ENCODE results near the gene DHRS4L2. TPM values are rescaled to one million over a fixed set of nuclear protein-coding genes. Genes with fewer than 3 reads are reported as not detected.
"Not testable (repeated sequence)": the region's sequence is repeated elsewhere in the genome, so short reads cannot be mapped to it uniquely, and the experiment has no call there.

Gene DHRS4L2
- polyA plus RNA-seq, 6 donors from 2014 or later, result 8.6 to 18.3 (median 16.9) TPM

DNA sequence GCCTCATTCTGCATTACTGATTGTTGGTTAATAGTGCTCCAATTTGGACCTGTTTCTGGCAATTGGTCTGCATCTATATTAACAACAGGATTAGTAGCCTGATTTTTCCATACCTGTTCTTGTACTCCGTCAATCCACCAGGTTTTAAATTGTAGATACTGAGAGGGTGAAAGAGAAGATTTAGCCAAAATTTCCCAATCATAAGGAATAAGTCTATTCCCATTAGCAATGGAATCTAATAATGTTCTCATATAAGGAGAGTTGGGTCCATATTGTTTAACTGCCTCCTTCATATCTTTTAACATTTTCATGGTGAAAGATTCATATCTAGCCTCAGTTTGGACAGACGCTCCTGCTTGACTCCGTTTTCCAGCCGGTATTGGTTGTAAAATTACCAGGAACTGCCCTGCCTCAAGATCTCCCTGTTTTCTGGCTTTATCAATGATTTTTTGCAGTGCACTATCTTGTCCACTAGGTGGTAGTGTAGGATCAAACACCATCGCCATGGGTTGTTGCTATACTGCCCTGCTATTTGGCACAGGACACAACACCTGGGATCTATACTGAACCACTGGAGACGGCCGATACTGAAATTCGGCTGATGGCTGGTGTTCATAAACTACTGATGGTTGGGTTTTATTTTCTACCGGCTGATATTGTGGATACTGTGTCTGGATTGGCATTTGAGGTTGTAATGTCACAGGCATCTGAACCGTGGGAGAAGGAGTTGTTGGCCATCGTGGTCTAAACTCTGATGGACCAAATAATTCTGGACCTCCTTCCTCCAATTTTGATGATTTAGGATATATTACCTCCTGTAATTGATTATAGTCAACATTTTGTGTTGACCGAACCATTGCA, 25.2 kb downstream of the DHRS4L2 start:
- ATAC-seq (ENCODE audit: low read depth in 2 of 2) (peak; percentile 87 to 92), DNase-seq (peak; percentile 48)
- Mint-ChIP-seq H3K9me3 (no peaks in the 10 kb centered on the region), H3K4me3 (no peak overlapping the region), H3K27ac (no peak overlapping the region), H3K27me3 (peaks cover 0 to 6% (median 0%) of the 10 kb centered on the region in 3 donors), H3K4me1 (peaks cover 15 to 31% (median 25%) of the 10 kb centered on the region in 3 donors), H3K36me3 (no peaks in the 10 kb centered on the region)

DNA sequence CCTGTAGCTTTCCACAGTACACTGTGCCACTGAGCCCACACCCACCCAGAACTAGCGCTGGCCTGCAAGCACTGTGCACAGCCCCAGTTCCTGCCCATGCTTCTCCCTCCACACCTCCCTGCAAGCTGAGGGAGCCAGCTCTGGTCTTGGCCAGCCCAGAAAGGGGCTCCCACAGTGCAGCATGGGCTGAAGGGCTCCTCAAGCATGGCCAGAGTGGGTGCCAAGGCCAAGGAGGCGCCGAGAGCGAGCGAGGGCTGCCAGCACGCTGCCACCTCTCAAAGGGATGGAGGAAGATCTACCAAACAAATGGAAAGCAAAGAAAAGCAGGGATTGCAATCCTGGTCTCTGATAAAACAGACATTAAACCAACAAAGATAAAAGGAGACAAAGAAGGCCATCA, 27.0 kb downstream of the DHRS4L2 start:
- H3K27ac Mint-ChIP-seq, result peak overlapping the region in 3 of 6 donors; percentile 49 to 88 (median 61)
- not testable (repeated sequence) for H3K4me3 Mint-ChIP-seq, H3K27me3 Mint-ChIP-seq

DNA sequence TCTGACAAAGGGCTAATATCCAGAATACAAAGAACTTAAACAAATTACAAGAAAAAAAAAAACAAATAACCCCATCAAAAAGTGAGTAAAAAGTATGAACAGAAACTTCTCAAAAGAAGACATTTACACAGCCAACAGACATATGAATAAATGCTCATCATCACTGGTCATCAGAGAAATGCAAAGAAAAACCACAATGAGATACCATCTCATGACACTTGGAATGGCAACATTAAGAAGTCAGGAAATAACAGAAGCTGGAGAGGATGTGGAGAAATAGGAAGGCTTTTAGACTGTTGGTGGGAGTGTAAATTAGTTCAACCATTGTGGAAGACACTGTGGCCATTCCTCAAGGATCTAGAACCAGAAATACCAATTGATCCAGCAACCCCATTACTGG, 30.2 kb downstream of the DHRS4L2 start:
- H3K9me3 Mint-ChIP-seq; H3K27ac Mint-ChIP-seq; DNase-seq; ATAC-seq (ENCODE audit: low read depth in 2 of 2); H3K36me3 Mint-ChIP-seq; H3K4me3 Mint-ChIP-seq: not testable (repeated sequence)
- H3K4me1 Mint-ChIP-seq, result peaks cover 5 to 16% (median 12%) of the 10 kb centered on the region in 3 donors
- H3K27me3 Mint-ChIP-seq, result peaks cover 0 to 11% (median 3%) of the 10 kb centered on the region in 3 donors

More for the DNA sequence above, 27.0 kb downstream of the DHRS4L2 start:
- H3K4me1 Mint-ChIP-seq, result peaks cover 11 to 18% (median 17%) of the 10 kb centered on the region in 3 donors
- H3K36me3 Mint-ChIP-seq; ATAC-seq (ENCODE audit: low read depth in 2 of 2); DNase-seq; H3K9me3 Mint-ChIP-seq: not testable (repeated sequence)

DNA sequence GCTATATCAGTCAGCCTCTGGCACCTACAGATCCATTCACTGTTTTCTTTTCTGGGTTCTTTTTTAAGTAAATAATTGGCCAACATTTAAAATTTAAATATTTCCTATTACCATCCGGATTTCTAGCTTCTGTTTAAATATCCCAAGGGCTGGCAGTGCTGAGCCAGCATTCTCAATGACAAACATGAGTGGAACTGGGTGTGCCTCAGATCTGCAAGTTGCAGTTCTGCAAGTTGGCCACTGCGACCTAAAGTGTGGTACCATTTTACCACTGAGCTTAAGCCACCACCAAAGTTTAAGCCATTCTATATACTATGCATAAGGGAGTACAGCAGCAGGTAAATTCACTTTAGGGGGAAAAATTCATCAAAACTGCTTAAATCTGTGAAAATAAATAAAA, 31.2 kb downstream of the DHRS4L2 start:
- H3K36me3 Mint-ChIP-seq, H3K27ac Mint-ChIP-seq, H3K4me3 Mint-ChIP-seq: not testable (repeated sequence)

DNA sequence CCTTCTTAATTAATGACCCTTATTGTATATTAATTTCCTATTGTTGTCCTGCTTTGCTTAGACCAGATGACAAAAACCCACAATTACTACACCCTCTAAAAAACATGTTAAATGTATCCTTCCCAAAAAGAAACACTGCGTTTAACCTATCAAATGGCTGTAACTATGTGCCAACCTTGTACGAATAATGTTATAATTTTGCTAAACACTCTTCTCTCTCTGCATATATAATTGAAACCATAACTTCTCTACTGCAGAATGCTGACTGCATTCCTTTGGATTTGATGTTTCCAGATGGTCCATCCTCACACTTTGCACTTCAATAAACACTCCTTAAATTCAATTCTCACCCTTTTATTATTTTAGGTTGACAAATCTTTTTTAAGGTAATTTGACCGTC, 31.8 kb downstream of the DHRS4L2 start:
- not testable (repeated sequence) for H3K27ac Mint-ChIP-seq, DNase-seq, H3K9me3 Mint-ChIP-seq

More for the DNA sequence above, 31.2 kb downstream of the DHRS4L2 start:
- H3K9me3 Mint-ChIP-seq, DNase-seq: not testable (repeated sequence)
- Mint-ChIP-seq H3K27me3 (peaks cover 0 to 11% (median 5%) of the 10 kb centered on the region in 3 donors), H3K4me1 (peaks cover 5 to 16% (median 7%) of the 10 kb centered on the region in 3 donors)
- ATAC-seq (ENCODE audit: low read depth in 2 of 2), result peak; percentile 61 to 73

DNA sequence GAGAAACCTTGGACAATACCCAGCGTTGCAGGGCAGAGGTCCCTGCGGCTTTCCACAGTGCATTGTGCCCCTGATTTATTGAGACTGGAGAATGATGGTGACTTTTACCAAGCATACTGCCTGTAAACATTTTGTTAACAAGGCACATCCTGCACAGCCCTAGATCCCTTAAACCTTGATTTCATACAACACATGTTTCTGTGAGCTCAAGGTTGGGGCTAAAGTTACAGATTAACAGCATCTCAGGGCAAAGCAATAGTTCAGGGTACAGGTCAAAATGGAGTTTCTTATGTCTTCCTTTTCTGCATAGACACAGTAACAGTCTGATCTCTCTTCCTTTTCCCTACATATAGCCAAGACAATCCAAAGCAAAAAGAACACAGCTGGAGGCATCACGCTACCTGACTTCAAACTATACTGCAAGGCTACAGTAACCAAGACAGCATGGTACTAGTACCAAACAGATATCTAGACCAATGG, 36.2 kb downstream of the DHRS4L2 start:
- not testable (repeated sequence) for H3K27ac Mint-ChIP-seq; DNase-seq; ATAC-seq (ENCODE audit: low read depth in 2 of 2); H3K36me3 Mint-ChIP-seq; H3K4me3 Mint-ChIP-seq; H3K4me1 Mint-ChIP-seq; H3K9me3 Mint-ChIP-seq
- peaks cover 8 to 25% (median 8%) of the 10 kb centered on the region in 3 donors for H3K27me3 Mint-ChIP-seq

More for the DNA sequence above, 31.8 kb downstream of the DHRS4L2 start:
- not testable (repeated sequence) for ATAC-seq (ENCODE audit: low read depth in 2 of 2); H3K36me3 Mint-ChIP-seq; H3K4me3 Mint-ChIP-seq
- Mint-ChIP-seq H3K27me3 (peaks cover 0 to 11% (median 8%) of the 10 kb centered on the region in 3 donors), H3K4me1 (peaks cover 5 to 16% (median 7%) of the 10 kb centered on the region in 3 donors)

DNA sequence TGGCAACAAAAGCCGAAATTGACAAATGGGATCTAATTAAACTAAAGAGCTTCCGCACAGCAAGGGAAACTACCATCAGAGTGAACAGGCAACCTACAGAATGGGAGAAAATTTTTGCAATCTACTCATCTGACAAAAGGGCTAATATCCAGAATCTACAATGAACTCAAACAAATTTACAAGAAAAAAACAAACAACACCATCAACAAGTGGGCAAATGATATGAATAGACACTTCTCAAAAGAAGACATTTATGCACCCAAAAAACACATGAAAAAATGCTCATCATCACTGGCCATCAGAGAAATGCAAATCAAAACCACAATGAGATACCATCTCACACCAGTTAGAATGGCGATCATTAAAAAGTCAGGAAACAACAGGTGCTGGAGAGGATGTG, 41.0 kb downstream of the DHRS4L2 start:
- not testable (repeated sequence) for H3K36me3 Mint-ChIP-seq; H3K27ac Mint-ChIP-seq; DNase-seq; H3K4me1 Mint-ChIP-seq; H3K4me3 Mint-ChIP-seq; ATAC-seq (ENCODE audit: low read depth in 2 of 2)
- Mint-ChIP-seq H3K9me3 (peaks cover 0 to 29% (median 19%) of the 10 kb centered on the region in 7 donors), H3K27me3 (peaks cover 4 to 20% (median 8%) of the 10 kb centered on the region in 3 donors)

DNA sequence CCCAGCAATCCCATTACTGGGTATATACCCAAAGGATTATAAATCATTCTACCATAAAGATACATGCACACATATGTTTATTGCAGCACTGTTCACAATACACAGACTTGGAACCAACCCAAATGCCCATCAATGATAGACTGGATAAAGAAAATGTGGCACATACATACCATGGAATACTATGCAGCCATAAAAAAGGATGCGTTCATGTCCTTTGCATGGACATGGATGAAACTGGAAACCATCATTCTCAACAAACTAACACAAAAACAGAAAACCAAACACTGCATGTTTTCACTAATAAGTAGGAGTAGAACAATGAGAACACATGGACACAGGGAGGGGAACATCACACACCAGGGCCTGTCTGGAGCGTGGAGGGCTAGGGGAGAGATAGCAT, 42.6 kb downstream of the DHRS4L2 start:
- not testable (repeated sequence) for H3K36me3 Mint-ChIP-seq; ATAC-seq (ENCODE audit: low read depth in 2 of 2); H3K4me3 Mint-ChIP-seq; H3K27ac Mint-ChIP-seq; DNase-seq; H3K4me1 Mint-ChIP-seq
- Mint-ChIP-seq H3K9me3 (peaks cover 0 to 29% (median 19%) of the 10 kb centered on the region in 7 donors), H3K27me3 (peaks cover 0 to 14% (median 8%) of the 10 kb centered on the region in 3 donors)

DNA sequence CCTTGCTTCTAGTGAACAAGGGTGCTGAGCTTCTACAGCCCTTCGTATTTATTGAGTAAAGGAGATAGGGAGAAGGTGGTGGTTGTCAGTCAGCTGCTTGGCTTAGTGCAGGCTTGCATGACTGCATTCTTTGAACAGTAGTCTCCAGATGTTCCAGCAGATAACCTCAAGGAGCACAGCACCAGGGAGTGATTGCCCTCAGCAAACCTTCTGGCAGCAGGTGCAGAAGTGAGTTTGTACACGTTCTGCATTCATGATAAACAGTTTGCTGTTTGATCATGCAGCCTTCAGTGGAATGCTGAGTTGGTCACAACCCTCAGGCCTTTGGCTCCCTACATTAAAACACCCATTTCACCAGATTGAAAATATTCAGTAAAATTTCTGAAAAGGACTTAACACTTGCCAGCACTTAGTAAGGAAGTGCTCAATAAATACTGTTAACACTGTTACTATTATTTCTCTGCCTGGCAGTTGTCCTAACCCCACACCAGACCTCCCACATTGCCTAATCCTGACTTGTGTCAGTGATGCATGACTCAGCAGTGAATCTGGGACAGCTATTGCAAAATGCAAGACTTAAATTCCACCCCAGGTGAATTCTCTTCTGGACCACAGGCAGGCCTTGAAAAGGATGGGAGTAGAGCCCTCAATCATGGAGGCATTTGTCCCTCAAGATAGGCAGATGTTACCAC, 44.1 kb downstream of the DHRS4L2 start:
- ATAC-seq (ENCODE audit: low read depth in 2 of 2) (no peak), DNase-seq (no peak)
- no peaks in the 10 kb centered on the region for H3K36me3 Mint-ChIP-seq
- peak overlapping the region in 2 of 8 donors; percentile 9 to 45 for H3K4me3 Mint-ChIP-seq
- peaks cover 5 to 12% (median 9%) of the 10 kb centered on the region in 3 donors for H3K4me1 Mint-ChIP-seq
- peaks cover 0 to 5% (median 4%) of the 10 kb centered on the region in 3 donors for H3K27me3 Mint-ChIP-seq
- peaks cover 0 to 29% (median 19%) of the 10 kb centered on the region in 7 donors for H3K9me3 Mint-ChIP-seq
- no peak overlapping the region for H3K27ac Mint-ChIP-seq

DNA sequence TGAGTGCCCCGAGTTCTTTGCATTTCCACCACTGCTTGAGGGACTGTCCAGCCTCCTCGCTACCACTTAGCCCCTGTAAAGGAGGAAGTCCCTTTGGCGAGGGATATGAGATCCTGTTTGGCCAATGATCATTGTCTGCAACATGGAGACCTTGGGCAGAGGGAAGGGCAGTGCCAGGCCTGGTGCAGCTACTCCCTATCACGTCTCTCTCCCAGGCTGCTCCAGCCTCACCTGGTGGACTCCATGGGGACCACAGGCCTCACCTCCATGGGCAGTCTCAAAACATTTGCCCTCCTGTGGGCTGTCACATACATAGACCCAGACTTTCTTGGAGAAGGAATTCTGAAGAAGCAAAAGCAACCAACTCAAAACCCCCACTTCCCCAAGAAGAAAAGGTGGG, 47.0 kb downstream of the DHRS4L2 start:
- Mint-ChIP-seq H3K4me3 (peak overlapping the region; percentile 90 to 99 (median 96)), H3K9me3 (peaks cover 0 to 24% (median 18%) of the 10 kb centered on the region in 7 donors), H3K4me1 (peaks cover 5 to 12% (median 9%) of the 10 kb centered on the region in 3 donors)
- not testable (repeated sequence) for ATAC-seq (ENCODE audit: low read depth in 2 of 2); DNase-seq; H3K27me3 Mint-ChIP-seq; H3K27ac Mint-ChIP-seq; H3K36me3 Mint-ChIP-seq

DNA sequence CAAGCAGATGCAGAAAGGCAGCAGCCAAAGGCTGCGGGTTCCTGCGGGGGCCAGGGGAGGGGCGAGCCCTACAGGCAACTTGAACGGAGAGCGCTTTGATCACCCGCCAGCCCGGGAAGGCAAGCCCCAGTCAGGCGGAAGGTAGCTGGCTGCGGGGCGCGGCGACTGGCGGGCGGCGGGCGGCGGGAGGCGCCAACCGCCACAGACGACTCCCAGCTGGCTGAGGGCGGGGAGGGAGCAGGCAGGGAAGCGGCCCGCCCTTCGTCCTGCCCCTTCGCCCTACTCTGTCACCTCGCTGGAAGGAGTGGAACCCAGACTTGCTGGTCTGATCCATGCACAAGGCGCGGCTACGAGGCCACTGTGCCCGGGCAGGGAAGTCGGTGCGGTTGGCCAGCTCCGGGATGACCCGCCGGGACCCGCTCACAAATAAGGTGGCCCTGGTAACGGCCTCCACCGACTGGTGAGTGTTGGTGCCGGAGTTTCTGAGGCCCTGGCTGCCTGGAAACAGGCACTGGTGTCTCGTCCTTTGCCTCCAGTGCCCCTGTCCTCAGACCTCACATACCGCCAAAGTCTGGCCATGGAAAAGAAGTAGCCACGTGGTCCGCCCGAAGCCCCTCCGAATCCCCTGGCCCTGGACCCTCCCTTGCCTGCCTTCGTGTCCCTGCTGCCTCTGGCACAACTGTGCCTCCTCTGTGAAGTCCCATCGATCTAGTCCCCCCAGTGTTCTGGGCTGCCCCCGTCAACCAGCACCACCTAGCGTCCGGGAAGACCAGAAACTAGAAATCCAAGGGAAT, 47.6 kb downstream of the DHRS4L2 start:
- peak; percentile 82 to 83 for ATAC-seq (ENCODE audit: low read depth in 2 of 2)
- H3K27ac Mint-ChIP-seq, result peak overlapping the region in 5 of 6 donors; percentile 35 to 95 (median 76)
- DNase-seq, result peak; percentile 50
- no peaks in the 10 kb centered on the region for H3K36me3 Mint-ChIP-seq
- H3K9me3 Mint-ChIP-seq, result peaks cover 0 to 18% (median 13%) of the 10 kb centered on the region in 7 donors
- H3K27me3 Mint-ChIP-seq, result peaks cover 0 to 5% (median 0%) of the 10 kb centered on the region in 3 donors
- H3K4me3 Mint-ChIP-seq, result peak overlapping the region; percentile 90 to 99 (median 96)
- peaks cover 5 to 12% (median 9%) of the 10 kb centered on the region in 3 donors for H3K4me1 Mint-ChIP-seq

DNA sequence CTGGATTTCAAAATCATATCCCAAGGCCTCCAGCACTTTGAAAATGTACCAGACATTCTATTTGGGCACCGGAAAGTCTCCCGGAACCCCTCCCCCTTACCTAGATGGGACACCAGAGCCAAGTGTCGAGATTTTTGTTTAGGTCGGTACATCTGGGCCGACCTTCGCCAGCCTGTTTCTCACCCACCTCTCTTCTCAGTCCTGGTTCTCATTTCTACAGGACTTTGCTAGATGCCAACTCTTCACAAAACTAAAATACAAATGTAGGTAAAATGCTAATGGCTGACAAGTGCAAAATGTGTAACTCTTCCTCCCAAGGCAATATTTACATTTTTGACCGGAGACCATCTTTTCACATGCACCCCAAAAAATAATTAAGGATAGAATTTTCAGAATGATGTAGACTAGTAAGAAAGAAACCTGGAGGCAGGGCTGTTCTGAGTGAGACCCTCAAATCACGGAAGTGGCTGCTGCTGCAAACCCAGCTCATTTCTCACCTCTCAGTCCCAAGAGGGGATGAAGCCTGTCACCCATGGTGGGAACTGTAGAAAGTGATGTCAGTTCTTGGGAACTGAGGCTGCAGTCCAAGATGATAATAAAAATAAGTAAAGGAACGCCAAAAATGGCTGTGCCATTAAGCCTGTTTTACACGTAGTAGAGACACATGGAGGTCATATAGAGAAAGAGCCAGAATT, 48.4 kb downstream of the DHRS4L2 start:
- not testable (repeated sequence) for H3K27me3 Mint-ChIP-seq, DNase-seq, H3K36me3 Mint-ChIP-seq
- Mint-ChIP-seq H3K4me1 (peaks cover 5 to 12% (median 9%) of the 10 kb centered on the region in 3 donors), H3K9me3 (peaks cover 0 to 10% (median 8%) of the 10 kb centered on the region in 7 donors), H3K27ac (peak overlapping the region in 5 of 6 donors; percentile 57 to 95 (median 76)), H3K4me3 (peak overlapping the region; percentile 90 to 99 (median 96))
- peak in 1 of 2 donors; percentile 18 for ATAC-seq (ENCODE audit: low read depth in 2 of 2)
